Hepatocyte (in vitro differentiated cells): ENCODE data around the gene DIP2C. TPM values are rescaled to one million over a fixed set of nuclear protein-coding genes. Genes with fewer than 3 reads are reported as not detected.

Experiments
- DNase-seq: peaks from one replicate; pipeline ENCODE4 v3.0.0-alpha.2; 2016; ENCODE audit warnings: low spot score
- H2AFZ ChIP-seq: fragments of 200-600 bp; sonication (generic); 2 replicates; pipeline ENCODE4 v1.6.0; 2016; ENCODE audit warnings: antibody characterized with exemption, mild to moderate bottlenecking
- H3K27ac ChIP-seq: fragments of 200-600 bp; sonication (generic); 2 replicates; pipeline ENCODE4 v1.5.1; 2016; ENCODE audit warnings: mild to moderate bottlenecking
- H3K27me3 ChIP-seq: fragments of 200-600 bp; sonication (generic); 2 replicates; pipeline ENCODE4 v1.6.1; 2016
- H3K36me3 ChIP-seq: fragments of 200-600 bp; sonication (generic); replicated peaks from 2 replicates; pipeline ENCODE4 v1.5.1; 2016; ENCODE audit warnings: low read depth; ENCODE audit not compliant: insufficient read depth
- H3K4me1 ChIP-seq: fragments of 200-600 bp; sonication (generic); 2 replicates; pipeline ENCODE4 v1.5.1; 2016; ENCODE audit warnings: mild to moderate bottlenecking, moderate library complexity; ENCODE audit not compliant: insufficient read depth
- H3K4me2 ChIP-seq: fragments of 200-600 bp; sonication (generic); 2 replicates; pipeline ENCODE4 v1.6.0; 2016
- H3K4me3 ChIP-seq: fragments of 200-600 bp; sonication (generic); 2 replicates; pipeline ENCODE4 v1.5.1; 2016; ENCODE audit warnings: mild to moderate bottlenecking
- H3K79me2 ChIP-seq: fragments of 200-600 bp; sonication (generic); 2 replicates; pipeline ENCODE4 v1.6.0; 2017; ENCODE audit warnings: mild to moderate bottlenecking
- H3K9me2 ChIP-seq: fragments of 200-600 bp; sonication (generic); replicated peaks from 2 replicates; pipeline ENCODE4 v1.6.0; 2017; ENCODE audit warnings: mild to moderate bottlenecking; ENCODE audit not compliant: insufficient read depth
- H3K9me3 ChIP-seq: fragments of 200-600 bp; sonication (generic); 2 replicates; pipeline ENCODE4 v1.5.1; 2016; ENCODE audit warnings: low read depth, mild to moderate bottlenecking
- H4K20me1 ChIP-seq: fragments of 200-600 bp; sonication (generic); 2 replicates; pipeline ENCODE4 v1.6.0; 2016; ENCODE audit warnings: mild to moderate bottlenecking; ENCODE audit not compliant: insufficient read depth, poor library complexity, severe bottlenecking
- EZH2 ChIP-seq: fragments of 200-600 bp; sonication (generic); IDR thresholded peaks from 2 replicates; pipeline ENCODE4 v1.6.1; 2016; ENCODE audit warnings: antibody characterized with exemption, mild to moderate bottlenecking, borderline replicate concordance
- EZH2phosphoT487 ChIP-seq: fragments of 200-600 bp; sonication (generic); IDR thresholded peaks from one replicate; pipeline ENCODE4 v1.6.1; 2018; ENCODE audit warnings: antibody characterized with exemption, mild to moderate bottlenecking, low read depth, moderate library complexity; ENCODE audit not compliant: unreplicated experiment, severe bottlenecking
- WGBS: methylation state at CpG from one replicate; pipeline ENCODE4 v1.1.6; 2016; ENCODE audit warnings: low lambda C conversion rate; ENCODE audit errors: missing lambda C conversion rate; 5-methylcytosine and 5-hydroxymethylcytosine counted together
- polyA plus RNA-seq: library from polyadenylated mRNA; unstranded; fragments of >200 nt; fragmentation: Nextera tagmentation; extraction: Ambion mirVana; gene quantifications from 2 replicates; pipeline ENCODE4 v1.2.1, GENCODE V29; 2016
- total RNA-seq: library from RNA; depleted of rRNA; stranded (reverse); fragments of >200 nt; gene quantifications from 2 replicates; pipeline ENCODE4 v1.2.3, GENCODE V29; 2014
- TF ChIP-seq, protein P1 (sequence below): fragments of 200-600 bp; sonication (generic); IDR thresholded peaks from 2 replicates; pipeline ENCODE4 v1.5.1; 2016; ENCODE audit warnings: antibody characterized with exemption, mild to moderate bottlenecking; ENCODE audit not compliant: poor library complexity

The DIP2C gene
- total and polyA plus RNA-seq, 2 experiments from 2014 or later: 11.1 to 12.8 TPM

DNA sequence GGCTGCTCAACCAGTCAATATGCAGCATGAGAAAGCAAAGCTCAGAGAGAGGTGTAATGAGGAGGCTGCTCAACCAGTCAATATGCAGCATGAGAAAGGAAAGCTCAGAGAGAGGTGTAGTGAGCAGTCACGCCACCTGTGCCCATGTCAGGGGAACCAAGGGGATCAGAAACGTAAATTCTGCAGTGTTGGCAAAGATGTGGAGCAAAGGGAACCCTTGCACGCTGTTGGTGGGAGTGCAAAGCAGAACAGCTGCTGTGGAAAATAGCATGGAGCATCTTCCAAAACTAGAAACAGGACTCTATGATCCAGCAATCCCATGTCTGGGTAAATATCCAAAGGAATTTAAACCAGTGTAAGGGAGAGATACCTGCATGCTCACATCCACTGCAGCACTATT, 194.9 kb downstream of the DIP2C start:
- Histone ChIP-seq H3K4me1 (peaks cover 7% of the 10 kb centered on the region), H3K4me3 (no peak overlapping the region), H3K27me3 (no peaks in the 10 kb centered on the region), H3K9me3 (no peaks in the 10 kb centered on the region), H3K4me2 (no peak overlapping the region), H3K79me2 (peaks cover 50% of the 10 kb centered on the region), H2AFZ (no peak overlapping the region), H3K9me2 (no peaks in the 10 kb centered on the region), H4K20me1 (peaks cover 37% of the 10 kb centered on the region), H3K36me3 (no peaks in the 10 kb centered on the region), H3K27ac (no peak overlapping the region)
- WGBS: 93% methylated on average over 3 of the region's 3 CpGs
- no peak for DNase-seq
- TF ChIP-seq EZH2phosphoT487: no peak
- no peak for TF ChIP-seq EZH2
- TF ChIP-seq, protein P1, sequence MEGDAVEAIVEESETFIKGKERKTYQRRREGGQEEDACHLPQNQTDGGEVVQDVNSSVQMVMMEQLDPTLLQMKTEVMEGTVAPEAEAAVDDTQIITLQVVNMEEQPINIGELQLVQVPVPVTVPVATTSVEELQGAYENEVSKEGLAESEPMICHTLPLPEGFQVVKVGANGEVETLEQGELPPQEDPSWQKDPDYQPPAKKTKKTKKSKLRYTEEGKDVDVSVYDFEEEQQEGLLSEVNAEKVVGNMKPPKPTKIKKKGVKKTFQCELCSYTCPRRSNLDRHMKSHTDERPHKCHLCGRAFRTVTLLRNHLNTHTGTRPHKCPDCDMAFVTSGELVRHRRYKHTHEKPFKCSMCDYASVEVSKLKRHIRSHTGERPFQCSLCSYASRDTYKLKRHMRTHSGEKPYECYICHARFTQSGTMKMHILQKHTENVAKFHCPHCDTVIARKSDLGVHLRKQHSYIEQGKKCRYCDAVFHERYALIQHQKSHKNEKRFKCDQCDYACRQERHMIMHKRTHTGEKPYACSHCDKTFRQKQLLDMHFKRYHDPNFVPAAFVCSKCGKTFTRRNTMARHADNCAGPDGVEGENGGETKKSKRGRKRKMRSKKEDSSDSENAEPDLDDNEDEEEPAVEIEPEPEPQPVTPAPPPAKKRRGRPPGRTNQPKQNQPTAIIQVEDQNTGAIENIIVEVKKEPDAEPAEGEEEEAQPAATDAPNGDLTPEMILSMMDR: no peak

DNA sequence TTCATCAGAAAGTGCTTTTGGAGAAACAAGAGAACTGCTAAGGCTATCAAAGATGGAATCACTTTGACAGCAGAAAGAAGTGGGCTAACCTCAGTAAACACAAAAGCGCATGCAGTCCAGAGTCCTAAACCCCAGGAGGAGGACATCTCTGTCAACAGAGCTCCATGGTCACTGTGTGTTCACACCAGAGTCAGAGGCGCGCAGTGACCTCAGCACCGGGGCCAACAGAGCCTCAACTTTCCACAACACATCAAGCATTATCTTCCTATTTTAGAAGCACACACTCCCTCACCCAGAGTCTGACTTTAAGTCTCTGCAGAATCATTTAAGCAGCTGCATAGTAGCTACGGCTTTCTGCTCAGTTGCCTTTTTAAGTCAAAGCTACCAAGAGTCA, 195.3 kb downstream of the DIP2C start:
- peaks cover 36% of the 10 kb centered on the region for H4K20me1 ChIP-seq
- WGBS: 93% methylated on average over 5 of the region's 5 CpGs

GRCh38 chr10:493391-494148, 195.9 kb downstream of the DIP2C start:
- 91% methylated on average over 21 of the region's 21 CpGs for WGBS
- Histone ChIP-seq H3K27me3 (no peaks in the 10 kb centered on the region), H3K9me3 (no peaks in the 10 kb centered on the region), H3K4me1 (peaks cover 7% of the 10 kb centered on the region), H3K79me2 (peaks cover 54% of the 10 kb centered on the region), H3K4me3 (no peak overlapping the region), H3K4me2 (no peak overlapping the region), H3K27ac (no peak overlapping the region), H2AFZ (no peak overlapping the region), H3K9me2 (no peaks in the 10 kb centered on the region), H3K36me3 (no peaks in the 10 kb centered on the region), H4K20me1 (peaks cover 30% of the 10 kb centered on the region)
- DNase-seq: no peak
- no peak for TF ChIP-seq EZH2
- no peak for TF ChIP-seq EZH2phosphoT487
- TF ChIP-seq, protein P1: no peak

More for the DNA sequence above, 195.3 kb downstream of the DIP2C start:
- Histone ChIP-seq H3K27me3 (no peaks in the 10 kb centered on the region), H3K4me3 (no peak overlapping the region), H3K79me2 (peaks cover 52% of the 10 kb centered on the region), H3K36me3 (no peaks in the 10 kb centered on the region), H2AFZ (no peak overlapping the region), H3K9me2 (no peaks in the 10 kb centered on the region), H3K4me1 (peaks cover 7% of the 10 kb centered on the region), H3K9me3 (no peaks in the 10 kb centered on the region), H3K27ac (no peak overlapping the region), H3K4me2 (no peak overlapping the region)
- no peak for DNase-seq
- TF ChIP-seq EZH2 (no peak), EZH2phosphoT487 (no peak)
- TF ChIP-seq, protein P1: no peak
